Pancreas (tissue), 10 donors: ENCODE measurements around the gene MINDY3. TPM values are rescaled to one million over a fixed set of nuclear protein-coding genes. Genes with fewer than 3 reads are reported as not detected.

ENCODE experiments used
- ATAC-seq, 4 donors: fragments of 200-7000 bp; cut with Tn5 transposase; one replicate each; pipeline versions ENCODE4 v1.8.0 to v1.9.1; 2020; ENCODE audit warnings: mild to moderate bottlenecking in 4 of 4, moderate library complexity in 4 of 4
- DNase-seq, 6 donors: peaks; one replicate each; pipeline ENCODE4 v3.0.0-alpha.2; 2020
- FAIRE-seq: peaks from 2 replicates; lab custom pipeline; 2012; peaks lifted over from hg19 to GRCh38; lab: Jason Lieb, UNC
- H3K27ac ChIP-seq, 4 donors: fragments of 200-600 bp; sonication (generic); 1 replicate in 3 of 4; 2 replicates in 1 of 4; pipeline versions ENCODE4 v1.5.0 to v1.8.0; 2020
- H3K27me3 ChIP-seq, 4 donors: fragments of 200-600 bp; one replicate each; pipeline ENCODE4 v1.8.0; 2021
- H3K36me3 ChIP-seq, 3 donors: fragments of 200-600 bp; sonication (generic) in 1 of 3; one replicate each; pipeline versions ENCODE4 v1.5.0 to v1.8.0; 2020 to 2021
- H3K4me1 ChIP-seq, 3 donors: fragments of 200-600 bp; one replicate each; pipeline ENCODE4 v1.8.0; 2021
- H3K4me3 ChIP-seq, 4 donors: fragments of 200-600 bp; sonication (generic) in 2 of 4; one replicate each; pipeline versions ENCODE4 v1.5.0 to v1.8.0; 2020 to 2021
- H3K9me3 ChIP-seq, 4 donors: fragments of 200-600 bp; one replicate each; pipeline ENCODE4 v1.8.0; 2021
- WGBS, 2 donors: extraction: QIAGEN DNeasy Blood & Tissue Kit; methylation state at CpG; one replicate each; pipeline ENCODE4 v1.1.7; 2013; 5-methylcytosine and 5-hydroxymethylcytosine counted together
- intact Hi-C, 3 donors: fragments of 100-400 bp; cut with DNase I; formaldehyde crosslinking; loops; one replicate each; pipeline versions ENCODE4 v1.11.1 to v1.14.2; 2022
- polyA plus RNA-seq, 2 donors: library from polyadenylated mRNA; stranded (reverse); fragments of 200-250 nt; gene quantifications; one replicate each; pipeline ENCODE4 v1.2.3, GENCODE V29; 2013
- total RNA-seq, 6 donors: library from RNA; stranded (reverse); fragmentation: NEBNext Ultra II Directional in 4 of 6; extraction: Animal tissue kit (Norgen Biotek cat#: 25700) in 4 of 6; gene quantifications; one replicate each; pipeline versions ENCODE4 v1.2.1 to v1.2.4, GENCODE V29; 2021 to 2023
- TF ChIP-seq, protein P1 (sequence below), 4 donors: fragments of 200-600 bp; sonication (generic) in 3 of 4; IDR thresholded peaks; one replicate each; pipeline versions ENCODE4 v1.5.0 to v1.8.0; 2021; ENCODE audit warnings: antibody characterized with exemption in 4 of 4
- donor health status: healthy with polysubstance abuse.
- donor health status: DM: no; HTN: no; CAD: no; lungs with moderate emphysema.
- donor health status: DM: no; HTN: no; CAD: no.
- donor health status: control.
- donor health status: control.
- donor health status: Bipolar disorder and iron deficiency.
- donor health status: DM: yes; HTN: yes; CAD: no.
- donor health status: DM: no; HTN: no; CAD: no.
- donor health status: DM: no; HTN: no; CAD: no.
- donor health status: DM: yes; HTN: yes; CAD: no.

MINDY3 gene
- total and polyA plus RNA-seq, 8 donors: 6.9 to 14.6 (median 11.6) TPM

DNA sequence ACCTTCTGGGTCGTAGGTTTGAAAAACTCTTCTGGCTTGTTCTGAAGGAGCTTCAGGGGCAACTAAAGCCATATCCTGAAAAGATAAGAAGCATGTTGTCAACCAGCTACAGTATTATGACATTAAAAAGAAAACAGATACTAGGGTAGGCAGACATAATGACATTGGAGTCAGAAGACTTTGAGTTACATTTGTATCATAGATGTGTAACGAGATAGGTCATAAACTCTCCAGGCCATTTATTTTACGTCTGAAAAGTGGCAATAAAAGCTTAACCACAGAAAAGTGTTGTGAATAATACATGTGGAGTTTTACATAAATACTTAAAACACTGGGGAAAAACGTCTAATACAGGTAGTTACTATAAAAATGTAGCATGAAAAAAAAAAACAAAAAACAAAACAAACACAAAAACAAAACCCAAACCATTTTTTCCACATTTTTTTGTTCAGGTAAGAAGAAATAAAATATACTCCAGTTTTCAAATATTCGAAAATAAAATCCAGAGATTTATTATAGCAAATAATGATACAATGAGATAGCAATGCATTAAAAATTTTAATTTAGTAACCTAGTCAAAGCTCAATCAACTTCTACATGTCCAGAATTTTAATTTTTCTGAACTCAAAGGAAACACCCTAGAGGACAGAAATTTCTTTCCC, 64.1 kb downstream of the MINDY3 start:
- Histone ChIP-seq H3K4me1 (no peaks in the 10 kb centered on the region), H3K9me3 (no peaks in the 10 kb centered on the region), H3K36me3 (peaks cover 0 to 2% (median 0%) of the 10 kb centered on the region in 3 donors), H3K27me3 (no peaks in the 10 kb centered on the region), H3K27ac (no peak overlapping the region), H3K4me3 (no peak overlapping the region)
- FAIRE-seq (peak; percentile 49), DNase-seq (no peak), ATAC-seq (no peak)
- 84 to 88% methylated on average over 5 of the region's 5 CpGs for WGBS, 2 donors
- TF ChIP-seq, protein P1, sequence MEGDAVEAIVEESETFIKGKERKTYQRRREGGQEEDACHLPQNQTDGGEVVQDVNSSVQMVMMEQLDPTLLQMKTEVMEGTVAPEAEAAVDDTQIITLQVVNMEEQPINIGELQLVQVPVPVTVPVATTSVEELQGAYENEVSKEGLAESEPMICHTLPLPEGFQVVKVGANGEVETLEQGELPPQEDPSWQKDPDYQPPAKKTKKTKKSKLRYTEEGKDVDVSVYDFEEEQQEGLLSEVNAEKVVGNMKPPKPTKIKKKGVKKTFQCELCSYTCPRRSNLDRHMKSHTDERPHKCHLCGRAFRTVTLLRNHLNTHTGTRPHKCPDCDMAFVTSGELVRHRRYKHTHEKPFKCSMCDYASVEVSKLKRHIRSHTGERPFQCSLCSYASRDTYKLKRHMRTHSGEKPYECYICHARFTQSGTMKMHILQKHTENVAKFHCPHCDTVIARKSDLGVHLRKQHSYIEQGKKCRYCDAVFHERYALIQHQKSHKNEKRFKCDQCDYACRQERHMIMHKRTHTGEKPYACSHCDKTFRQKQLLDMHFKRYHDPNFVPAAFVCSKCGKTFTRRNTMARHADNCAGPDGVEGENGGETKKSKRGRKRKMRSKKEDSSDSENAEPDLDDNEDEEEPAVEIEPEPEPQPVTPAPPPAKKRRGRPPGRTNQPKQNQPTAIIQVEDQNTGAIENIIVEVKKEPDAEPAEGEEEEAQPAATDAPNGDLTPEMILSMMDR (IDR thresholded peaks at IDR 0.05): no peak
- intact Hi-C loops: no loop called here

DNA sequence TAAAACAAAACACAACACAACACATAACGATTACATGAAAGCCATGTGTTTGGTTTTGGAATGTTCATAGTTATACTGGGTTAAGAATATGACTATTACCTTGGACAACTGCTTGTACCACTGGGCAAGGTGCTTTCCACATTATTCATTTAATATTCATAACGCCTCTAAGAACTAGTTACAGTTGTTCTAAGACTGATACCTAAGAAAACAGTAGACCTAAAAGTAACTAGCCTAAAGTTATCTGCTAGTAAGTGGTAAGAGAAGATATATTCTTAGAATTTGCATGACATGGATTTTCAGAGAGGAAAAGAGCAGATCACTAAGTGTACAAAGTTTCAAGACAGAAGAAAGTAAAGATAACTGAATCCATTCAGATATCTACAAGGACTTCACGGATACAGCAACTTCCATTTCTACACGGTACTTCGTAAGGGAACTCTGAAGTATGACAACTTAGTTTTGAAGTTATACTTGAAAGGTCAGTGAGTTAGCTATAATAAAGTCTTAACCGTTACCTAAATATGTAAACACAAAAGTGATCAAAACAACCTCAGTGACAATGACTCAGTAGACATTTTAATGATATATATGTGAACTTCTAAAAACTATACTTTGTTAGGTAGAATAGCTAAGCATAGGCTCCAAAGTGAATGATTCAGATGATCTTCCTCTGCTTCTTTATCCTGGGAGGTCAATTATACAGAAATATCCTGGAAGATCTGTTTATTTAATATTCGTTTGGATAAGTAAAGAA, 65.1 kb downstream of the MINDY3 start:
- Histone ChIP-seq H3K27me3 (no peaks in the 10 kb centered on the region), H3K4me1 (no peaks in the 10 kb centered on the region), H3K4me3 (no peak overlapping the region), H3K27ac (no peak overlapping the region), H3K36me3 (no peaks in the 10 kb centered on the region), H3K9me3 (no peaks in the 10 kb centered on the region)
- DNase-seq (no peak), FAIRE-seq (no peak), ATAC-seq (no peak)
- TF ChIP-seq, protein P1 (IDR thresholded peaks at IDR 0.05): no peak
- WGBS, 2 donors: 82 to 84% methylated on average over 7 of the region's 7 CpGs
- intact Hi-C loops: no loop called here

DNA sequence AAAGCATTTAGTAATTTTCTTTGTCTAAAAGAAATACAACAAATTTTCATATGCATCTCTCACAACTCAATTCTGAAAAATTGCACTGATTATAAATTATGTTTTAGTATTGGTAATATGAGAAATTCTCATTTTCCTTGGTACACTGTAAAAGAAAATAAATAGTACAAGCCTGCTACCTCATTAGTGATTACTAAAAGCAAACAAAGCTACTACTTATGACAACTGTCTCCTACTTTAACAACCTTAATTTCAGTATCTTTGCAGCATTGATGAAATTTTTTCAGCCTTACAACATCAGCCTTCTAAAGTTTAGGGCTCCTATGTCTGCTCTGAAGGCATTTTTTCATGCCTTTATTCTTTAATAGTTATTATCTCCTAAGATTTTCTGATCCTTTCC, 65.7 kb downstream of the MINDY3 start:
- ATAC-seq (no peak), FAIRE-seq (no peak), DNase-seq (no peak)
- Histone ChIP-seq H3K27me3 (no peaks in the 10 kb centered on the region), H3K36me3 (no peaks in the 10 kb centered on the region), H3K4me1 (no peaks in the 10 kb centered on the region), H3K9me3 (no peaks in the 10 kb centered on the region), H3K4me3 (no peak overlapping the region), H3K27ac (no peak overlapping the region)
- TF ChIP-seq, protein P1 (IDR thresholded peaks at IDR 0.05): no peak
- intact Hi-C loops: no loop called here

DNA sequence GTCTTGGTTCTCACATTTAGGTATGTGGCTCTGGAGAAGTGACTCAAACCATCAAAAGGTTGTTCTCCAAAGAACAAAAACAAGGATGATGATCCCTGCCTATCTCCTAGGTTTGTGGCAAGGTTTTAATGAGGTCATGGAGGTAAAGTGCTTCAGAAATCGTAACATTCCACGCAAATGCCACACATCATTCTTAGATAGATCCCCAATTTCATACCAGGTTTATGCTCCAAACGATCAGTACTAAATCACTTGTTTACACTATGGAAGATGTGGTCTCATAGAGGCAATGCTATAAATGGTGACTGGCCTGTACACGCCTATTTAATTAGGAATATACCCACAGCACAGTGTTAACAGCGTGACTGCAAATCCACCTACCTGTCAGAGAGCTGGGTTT, 66.6 kb downstream of the MINDY3 start:
- no peak overlapping the region for H3K27ac ChIP-seq
- intact Hi-C loops: no loop called here
- no peaks in the 10 kb centered on the region for H3K36me3 ChIP-seq
- ATAC-seq (no peak), FAIRE-seq (no peak), DNase-seq (no peak)
- TF ChIP-seq, protein P1 (IDR thresholded peaks at IDR 0.05): no peak
- no peaks in the 10 kb centered on the region for H3K27me3 ChIP-seq
- H3K4me3 ChIP-seq: no peak overlapping the region
- WGBS, 2 donors: 94 to 95% methylated on average over 5 of the region's 5 CpGs
- H3K9me3 ChIP-seq: no peaks in the 10 kb centered on the region
- no peaks in the 10 kb centered on the region for H3K4me1 ChIP-seq

DNA sequence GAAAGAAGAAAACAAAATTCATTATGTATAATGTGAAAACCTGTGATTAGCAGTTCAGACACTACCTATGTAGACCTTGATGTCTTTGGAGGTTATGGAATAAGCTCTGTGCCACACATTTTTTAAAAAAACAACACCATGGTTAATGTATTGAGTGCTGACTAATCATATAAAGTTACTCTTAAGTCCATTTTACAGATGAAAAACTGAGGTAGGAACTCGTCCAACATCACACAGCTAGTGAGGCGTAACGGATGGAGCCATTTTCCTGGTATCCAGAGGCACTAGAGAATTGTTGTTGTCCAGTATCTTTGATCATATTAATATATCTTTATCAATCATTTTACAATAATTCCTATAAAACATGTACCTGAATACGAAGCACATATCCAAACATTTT, 67.5 kb downstream of the MINDY3 start:
- H3K9me3 ChIP-seq: no peaks in the 10 kb centered on the region
- TF ChIP-seq, protein P1 (IDR thresholded peaks at IDR 0.05): no peak
- no peak overlapping the region for H3K27ac ChIP-seq
- no peaks in the 10 kb centered on the region for H3K36me3 ChIP-seq
- H3K4me1 ChIP-seq: no peaks in the 10 kb centered on the region
- FAIRE-seq: no peak
- ATAC-seq: no peak
- no peaks in the 10 kb centered on the region for H3K27me3 ChIP-seq
- DNase-seq: no peak
- H3K4me3 ChIP-seq: no peak overlapping the region
- intact Hi-C loops: no loop called here
- WGBS, 2 donors: 97% methylated on average over 4 of the region's 4 CpGs
